GM21381 (cell line): Measurements from ENCODE around the gene NECTIN2.
"Not testable (repeated sequence)": the region's sequence is repeated elsewhere in the genome, so short reads cannot be mapped to it uniquely, and the experiment has no call there.

Source experiments
- ATAC-seq: cut with Tn5 transposase; IDR thresholded peaks from one replicate; pipeline ENCODE4 v1.9.1; 2021; ENCODE audit warnings: mild to moderate bottlenecking, moderate library complexity; ENCODE audit not compliant: unreplicated experiment

The NECTIN2 gene

GRCh38 chr19:44882063-44882462 lies 36.0 kb downstream of the NECTIN2 start:
- no peak for ATAC-seq

- not testable (repeated sequence) for ATAC-seq
Measured at GRCh38 chr19:44882619-44883397, 36.7 kb downstream of the NECTIN2 start.

GRCh38 chr19:44883922-44884321 lies 37.8 kb downstream of the NECTIN2 start:
- no peak for ATAC-seq

GRCh38 chr19:44884566-44884965 lies 38.5 kb downstream of the NECTIN2 start:
- no peak for ATAC-seq

GRCh38 chr19:44886141-44886540 lies 40.0 kb downstream of the NECTIN2 start:
- ATAC-seq = no peak

- ATAC-seq = no peak
Measured at GRCh38 chr19:44887648-44888047, 41.6 kb downstream of the NECTIN2 start.

GRCh38 chr19:44888335-44888734 lies 42.2 kb downstream of the NECTIN2 start:
- ATAC-seq = not testable (repeated sequence)

GRCh38 chr19:44889830-44890365 lies 43.8 kb downstream of the NECTIN2 start:
- ATAC-seq = no peak

GRCh38 chr19:44890366-44891015 lies 44.4 kb downstream of the NECTIN2 start:
- ATAC-seq = peak; percentile 73

GRCh38 chr19:44891016-44891882 lies 45.2 kb downstream of the NECTIN2 start, which contains the start of gene TOMM40:
TSS of gene TOMM40 (plus strand) at chr19:44891254. CDS start at chr19:44891416, 162 bp downstream.
- peak; percentile 68 for ATAC-seq

- no peak for ATAC-seq
Measured at GRCh38 chr19:44892932-44893331, 46.8 kb downstream of the NECTIN2 start.

GRCh38 chr19:44893332-44894051 lies 47.4 kb downstream of the NECTIN2 start:
- no peak for ATAC-seq

- ATAC-seq = no peak
Measured at GRCh38 chr19:44894052-44894400, 47.9 kb downstream of the NECTIN2 start.

GRCh38 chr19:44894946-44895345 lies 48.8 kb downstream of the NECTIN2 start:
- ATAC-seq = no peak

GRCh38 chr19:44897835-44898234 lies 51.7 kb downstream of the NECTIN2 start:
- ATAC-seq = no peak

GRCh38 chr19:44900328-44901244 lies 54.5 kb downstream of the NECTIN2 start:
- no peak for ATAC-seq

GRCh38 chr19:44903216-44903601 lies 57.1 kb downstream of the NECTIN2 start:
- ATAC-seq = no peak

GRCh38 chr19:44903602-44904425 lies 57.7 kb downstream of the NECTIN2 start:
- no peak for ATAC-seq
